Memory B cell (primary cell): Measurements from ENCODE around the gene AHI1.

Source experiments
- ATAC-seq: fragments of 150-1000 bp; cut with Tn5 transposase; 2 replicates; pipeline ENCODE4 v1.10.0; 2021; ENCODE audit warnings: low read depth, mild to moderate bottlenecking, moderate library complexity
- DNase-seq, 2 donors: peaks; one replicate each; pipeline ENCODE4 v3.0.0; 2022; ENCODE audit warnings: low spot score in 2 of 2
- H3K27ac Mint-ChIP-seq: one replicate; pipeline ENCODE4 v1.8.0; 2022; ENCODE audit warnings: mild to moderate bottlenecking, moderate library complexity, mixed read lengths
- H3K27me3 Mint-ChIP-seq: one replicate; pipeline ENCODE4 v1.8.0; 2022; ENCODE audit warnings: mixed read lengths
- H3K36me3 Mint-ChIP-seq: one replicate; pipeline ENCODE4 v1.8.0; 2022; ENCODE audit warnings: mild to moderate bottlenecking, mixed read lengths
- H3K4me1 Mint-ChIP-seq: one replicate; pipeline ENCODE4 v1.8.0; 2022; ENCODE audit warnings: mixed read lengths
- H3K4me3 Mint-ChIP-seq: one replicate; pipeline ENCODE4 v1.8.0; 2022; ENCODE audit warnings: mild to moderate bottlenecking, moderate library complexity, mixed read lengths
- H3K9me3 Mint-ChIP-seq: one replicate; pipeline ENCODE4 v1.8.0; 2022; ENCODE audit warnings: mixed read lengths

The AHI1 gene

DNA sequence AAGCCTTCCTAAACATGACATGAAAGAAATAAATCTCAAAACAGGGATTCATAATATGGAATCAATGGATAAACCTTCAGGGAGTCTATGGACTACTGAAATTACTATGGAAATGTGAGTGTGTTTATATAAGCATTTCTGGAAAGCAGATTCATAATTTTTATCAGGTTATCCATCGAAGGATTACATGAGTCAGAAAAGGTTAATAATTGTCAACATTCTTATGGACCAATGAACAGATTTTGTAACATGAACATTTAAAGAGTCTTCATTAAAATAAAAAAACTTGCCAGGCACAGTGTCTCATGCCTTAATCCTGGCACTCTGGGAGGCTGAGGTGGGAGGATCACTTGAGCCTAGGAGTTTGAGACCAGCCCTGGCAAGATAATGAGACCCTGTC, 84.8 kb downstream of the AHI1 start:
- H3K9me3 Mint-ChIP-seq: no peaks in the 10 kb centered on the region
- no peaks in the 10 kb centered on the region for H3K36me3 Mint-ChIP-seq
- ATAC-seq (no peak), DNase-seq (no peak)
- H3K27ac Mint-ChIP-seq: no peak overlapping the region
- no peaks in the 10 kb centered on the region for H3K4me1 Mint-ChIP-seq
- no peak overlapping the region for H3K4me3 Mint-ChIP-seq
- no peaks in the 10 kb centered on the region for H3K27me3 Mint-ChIP-seq

DNA sequence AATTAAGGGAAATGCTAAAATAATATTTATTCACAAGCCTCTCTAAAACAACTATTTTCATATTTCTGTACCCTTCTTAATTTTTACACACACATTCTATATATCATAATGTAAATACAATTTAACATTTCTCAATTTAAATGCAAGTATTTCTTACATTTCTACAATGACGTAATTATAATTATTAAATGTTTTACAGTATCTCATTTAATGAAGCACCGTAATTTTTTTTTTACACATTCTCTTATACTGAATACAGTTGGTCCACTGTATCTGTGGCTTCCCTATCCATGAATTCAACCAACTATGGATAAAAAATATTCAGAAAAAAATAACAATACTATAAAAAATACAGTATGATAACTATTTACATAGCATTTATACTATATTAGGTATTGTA, 85.7 kb downstream of the AHI1 start:
- no peak for DNase-seq
- Mint-ChIP-seq H3K4me1 (no peaks in the 10 kb centered on the region), H3K4me3 (no peak overlapping the region), H3K27me3 (no peaks in the 10 kb centered on the region), H3K36me3 (no peaks in the 10 kb centered on the region), H3K27ac (no peak overlapping the region), H3K9me3 (no peaks in the 10 kb centered on the region)
- ATAC-seq: no peak

DNA sequence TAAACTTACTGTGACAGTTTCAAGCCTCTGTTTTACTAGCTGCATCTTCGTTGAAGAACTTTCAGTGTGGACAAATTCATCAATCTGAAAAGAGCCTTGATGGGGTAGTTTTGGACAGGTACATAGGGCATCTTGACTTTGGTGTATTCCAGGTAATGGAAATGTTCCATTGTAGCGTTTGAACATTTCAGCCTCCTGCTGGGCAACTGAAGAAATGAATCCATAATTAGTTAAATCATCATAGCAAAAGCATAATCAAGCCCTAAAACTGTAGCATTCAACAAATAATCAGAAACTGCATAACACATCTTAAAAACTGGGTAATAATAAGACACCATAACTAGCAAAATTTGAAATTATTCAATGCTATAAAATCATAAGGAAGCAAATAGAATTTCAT, 86.2 kb downstream of the AHI1 start:
- no peak overlapping the region for H3K27ac Mint-ChIP-seq
- no peak overlapping the region for H3K4me3 Mint-ChIP-seq
- ATAC-seq (no peak), DNase-seq (no peak)
- H3K9me3 Mint-ChIP-seq: no peaks in the 10 kb centered on the region
- no peaks in the 10 kb centered on the region for H3K27me3 Mint-ChIP-seq
- H3K36me3 Mint-ChIP-seq: no peaks in the 10 kb centered on the region
- H3K4me1 Mint-ChIP-seq: no peaks in the 10 kb centered on the region

DNA sequence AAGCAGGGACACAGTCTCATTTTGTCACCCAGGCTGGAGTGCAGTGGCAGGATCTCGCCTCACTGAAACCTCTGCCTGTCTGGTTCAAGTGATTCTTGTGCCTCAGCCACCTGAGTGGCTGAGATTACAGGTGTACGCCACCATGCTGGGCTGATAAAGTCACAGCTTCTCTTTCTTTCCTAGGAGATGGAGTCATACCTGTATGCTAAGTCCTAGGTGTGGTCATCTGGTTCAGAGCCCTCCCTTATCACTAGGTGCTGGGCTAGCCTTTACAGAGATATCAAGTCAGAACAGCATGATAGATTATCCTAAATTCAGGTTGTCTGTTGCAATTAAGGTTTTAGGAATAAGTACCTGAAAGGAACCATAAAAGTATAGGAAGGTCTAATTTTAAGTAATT, 86.7 kb downstream of the AHI1 start:
- H3K4me1 Mint-ChIP-seq: no peaks in the 10 kb centered on the region
- H3K27ac Mint-ChIP-seq: no peak overlapping the region
- H3K9me3 Mint-ChIP-seq: no peaks in the 10 kb centered on the region
- H3K4me3 Mint-ChIP-seq: no peak overlapping the region
- ATAC-seq (no peak), DNase-seq (no peak)
- no peaks in the 10 kb centered on the region for H3K36me3 Mint-ChIP-seq
- no peaks in the 10 kb centered on the region for H3K27me3 Mint-ChIP-seq

DNA sequence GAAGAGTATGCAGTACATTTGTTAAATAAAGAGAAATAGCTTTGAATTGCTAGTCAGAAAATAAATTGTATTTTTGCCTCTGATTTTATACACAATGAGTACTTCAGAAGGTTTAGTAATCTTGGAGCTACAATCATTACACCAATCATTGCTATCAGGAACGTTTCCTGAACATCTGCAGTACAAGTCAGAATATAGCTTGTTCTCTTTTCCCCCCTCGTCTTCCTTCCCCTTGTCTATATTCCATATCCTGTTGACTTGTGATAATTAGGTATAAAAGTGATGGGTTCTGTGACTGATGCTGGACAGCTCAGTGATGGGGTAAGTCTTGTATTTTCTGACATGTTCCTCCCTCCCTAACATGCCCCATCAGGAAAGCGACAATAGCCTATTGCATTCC, 94.0 kb downstream of the AHI1 start:
- no peak for DNase-seq
- no peak overlapping the region for H3K4me3 Mint-ChIP-seq
- H3K36me3 Mint-ChIP-seq: peaks cover 6% of the 10 kb centered on the region
- no peak for ATAC-seq
- no peaks in the 10 kb centered on the region for H3K4me1 Mint-ChIP-seq
- no peaks in the 10 kb centered on the region for H3K27me3 Mint-ChIP-seq
- H3K9me3 Mint-ChIP-seq: no peaks in the 10 kb centered on the region
- no peak overlapping the region for H3K27ac Mint-ChIP-seq

DNA sequence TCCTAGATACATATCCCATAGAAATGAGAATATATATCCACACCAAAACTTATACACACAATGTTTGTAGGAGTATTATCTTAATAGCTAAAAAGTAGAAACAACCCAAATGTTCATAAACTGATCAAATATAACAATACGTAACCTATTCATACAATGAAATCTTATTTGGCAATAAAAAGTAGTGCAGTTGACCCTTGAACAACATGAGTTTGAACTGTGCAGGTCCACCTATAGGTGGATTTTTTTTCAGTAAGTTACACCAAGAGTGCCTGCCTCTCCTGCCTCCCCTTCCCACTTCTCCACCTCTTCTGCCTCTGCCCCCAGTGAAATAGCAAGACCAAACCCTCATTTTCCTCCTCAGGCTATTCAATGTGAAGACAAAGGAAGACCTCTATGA, 95.2 kb downstream of the AHI1 start:
- Mint-ChIP-seq H3K4me1 (no peaks in the 10 kb centered on the region), H3K27ac (no peak overlapping the region), H3K36me3 (peaks cover 6% of the 10 kb centered on the region), H3K27me3 (no peaks in the 10 kb centered on the region), H3K9me3 (no peaks in the 10 kb centered on the region), H3K4me3 (no peak overlapping the region)
- DNase-seq: no peak
- ATAC-seq: no peak

DNA sequence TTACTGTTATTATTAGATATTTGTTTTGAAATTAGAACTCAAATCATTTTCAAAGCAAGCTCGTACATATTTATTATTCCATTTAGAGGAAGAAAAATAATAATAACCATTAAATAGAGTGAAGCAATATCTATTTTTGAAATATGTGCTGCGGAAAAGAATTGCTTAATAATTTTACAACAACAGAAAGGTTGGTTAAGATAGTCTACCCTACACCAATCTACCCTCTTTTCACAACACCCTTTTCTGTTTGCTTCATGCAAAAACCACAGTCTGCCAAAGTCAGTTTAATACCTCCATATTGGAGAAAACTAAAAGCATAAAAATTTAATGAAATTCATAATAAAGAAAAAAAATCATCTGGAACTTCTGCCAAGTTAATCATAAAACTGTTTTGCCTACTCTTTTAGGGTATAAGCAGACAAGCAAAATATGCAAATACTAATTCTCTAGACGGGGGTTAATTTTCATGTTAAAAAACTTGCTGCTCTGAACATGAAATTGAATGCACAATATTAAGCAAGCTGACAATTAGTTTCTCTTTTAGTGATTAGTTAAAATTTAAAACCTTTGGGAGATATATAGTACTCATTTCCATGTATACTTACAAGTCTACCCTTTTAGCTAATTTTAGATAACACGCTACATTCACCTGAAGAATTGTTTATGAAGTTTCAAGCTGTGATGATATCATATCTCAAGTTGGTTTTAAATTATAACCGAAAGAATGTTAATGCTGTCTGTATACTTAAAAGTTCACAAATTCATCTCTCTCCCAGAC, 100.2 kb downstream of the AHI1 start:
- H3K27ac Mint-ChIP-seq: no peak overlapping the region
- H3K36me3 Mint-ChIP-seq: peaks cover 6% of the 10 kb centered on the region
- H3K27me3 Mint-ChIP-seq: no peaks in the 10 kb centered on the region
- DNase-seq (no peak), ATAC-seq (no peak)
- H3K4me1 Mint-ChIP-seq: no peaks in the 10 kb centered on the region
- no peaks in the 10 kb centered on the region for H3K9me3 Mint-ChIP-seq
- H3K4me3 Mint-ChIP-seq: no peak overlapping the region

DNA sequence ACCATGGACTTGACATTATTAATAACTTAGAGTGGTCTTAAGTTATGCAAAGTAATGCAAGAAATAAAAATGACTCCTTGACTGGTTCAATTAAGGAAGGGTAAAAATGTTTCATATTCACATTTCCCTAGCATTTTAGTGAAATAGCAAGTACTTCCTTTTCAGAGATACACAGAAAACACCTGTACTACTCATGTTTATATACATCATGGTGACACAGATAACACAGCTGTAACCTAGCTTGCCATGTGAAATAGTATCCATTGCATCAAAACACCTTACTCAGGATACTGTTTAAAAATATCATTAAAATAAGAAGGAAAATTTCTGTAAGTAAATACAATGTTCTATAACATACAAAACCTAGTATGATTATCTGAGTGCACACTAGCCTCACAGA, 102.4 kb downstream of the AHI1 start:
- Mint-ChIP-seq H3K36me3 (peaks cover 5% of the 10 kb centered on the region), H3K27me3 (no peaks in the 10 kb centered on the region), H3K4me3 (no peak overlapping the region), H3K4me1 (no peaks in the 10 kb centered on the region), H3K9me3 (no peaks in the 10 kb centered on the region), H3K27ac (no peak overlapping the region)
- no peak for ATAC-seq
- DNase-seq: no peak

DNA sequence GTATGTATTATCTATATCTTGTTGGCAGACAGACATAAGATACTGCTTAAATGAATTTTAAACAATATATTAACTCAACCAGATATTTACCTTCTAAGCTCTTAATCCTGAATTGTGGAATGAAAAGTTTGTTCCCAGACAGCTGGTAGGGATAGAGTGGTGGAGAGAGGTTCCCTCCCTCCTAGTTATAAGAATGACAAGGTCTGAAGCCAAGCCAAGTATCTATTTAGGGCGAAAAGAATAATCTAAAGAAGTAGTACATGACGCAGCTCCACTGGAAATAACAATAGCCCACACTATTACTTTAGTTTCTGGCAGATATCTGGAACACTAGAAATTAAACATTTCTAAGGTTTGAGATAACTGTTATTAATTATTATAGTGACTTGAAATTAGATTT, 104.3 kb downstream of the AHI1 start:
- Mint-ChIP-seq H3K36me3 (peaks cover 2% of the 10 kb centered on the region), H3K27ac (no peak overlapping the region), H3K4me1 (no peaks in the 10 kb centered on the region), H3K9me3 (no peaks in the 10 kb centered on the region), H3K27me3 (no peaks in the 10 kb centered on the region), H3K4me3 (no peak overlapping the region)
- no peak for ATAC-seq
- DNase-seq: no peak

DNA sequence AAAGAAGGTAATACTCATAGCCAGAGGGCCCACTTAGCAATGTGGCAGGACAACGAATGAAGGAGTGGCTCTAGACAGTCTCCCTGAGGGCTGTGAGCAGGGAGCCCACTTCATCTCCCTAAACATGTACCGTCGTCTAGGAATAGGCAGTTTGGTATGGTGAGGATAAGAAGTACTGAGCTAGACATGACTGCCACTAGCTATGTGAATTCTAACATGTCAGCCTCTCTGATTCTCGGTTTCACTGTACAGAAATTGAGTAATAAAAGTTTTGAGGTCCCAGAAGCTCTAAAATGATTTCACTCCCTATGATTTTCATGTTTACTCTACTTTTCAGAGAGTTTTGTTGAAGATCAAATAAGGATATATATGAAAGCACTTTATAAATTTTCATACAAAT, 107.1 kb downstream of the AHI1 start:
- peaks cover 2% of the 10 kb centered on the region for H3K36me3 Mint-ChIP-seq
- H3K9me3 Mint-ChIP-seq: no peaks in the 10 kb centered on the region
- ATAC-seq (no peak), DNase-seq (no peak)
- H3K4me3 Mint-ChIP-seq: no peak overlapping the region
- H3K27ac Mint-ChIP-seq: no peak overlapping the region
- H3K27me3 Mint-ChIP-seq: no peaks in the 10 kb centered on the region
- H3K4me1 Mint-ChIP-seq: no peaks in the 10 kb centered on the region

DNA sequence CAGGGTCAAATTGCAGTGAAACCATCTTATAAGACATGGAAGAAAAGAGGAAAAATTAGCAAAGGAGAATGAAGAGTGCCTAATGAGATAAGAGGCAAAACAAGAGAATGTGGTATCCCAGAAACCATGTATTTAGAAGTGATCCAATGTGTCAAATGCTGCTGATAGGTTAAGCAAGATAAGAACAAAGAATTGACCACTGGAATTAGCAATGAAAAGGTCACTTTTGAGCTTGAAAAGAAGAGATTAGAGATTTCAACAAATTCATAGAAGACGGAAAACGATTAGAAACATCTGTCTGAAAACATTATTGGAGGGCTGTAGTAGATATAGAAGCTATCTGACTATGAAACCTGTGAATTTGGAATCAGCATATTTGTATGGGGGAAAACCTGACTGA, 112.2 kb downstream of the AHI1 start:
- Mint-ChIP-seq H3K36me3 (no peaks in the 10 kb centered on the region), H3K27me3 (no peaks in the 10 kb centered on the region), H3K4me3 (no peak overlapping the region), H3K27ac (no peak overlapping the region), H3K4me1 (no peaks in the 10 kb centered on the region), H3K9me3 (no peaks in the 10 kb centered on the region)
- DNase-seq (no peak), ATAC-seq (no peak)

DNA sequence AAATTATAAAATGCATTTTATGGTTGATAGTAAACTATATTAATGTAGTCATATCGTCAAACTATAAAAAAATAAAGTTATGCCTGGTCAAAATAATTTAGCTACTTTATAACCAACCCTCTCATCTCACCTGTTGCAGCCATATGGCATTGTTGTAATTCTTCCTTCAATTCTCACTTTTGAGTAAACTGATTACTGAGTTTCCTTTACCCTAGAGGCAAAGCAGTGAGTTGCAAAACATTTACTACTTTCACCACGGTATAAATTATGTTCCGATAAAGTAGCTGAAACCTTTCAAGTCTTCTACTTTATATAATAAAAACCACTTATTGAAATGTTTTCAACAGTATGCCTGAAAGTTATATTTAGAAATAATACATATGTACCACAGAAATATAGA, 113.8 kb downstream of the AHI1 start:
- Mint-ChIP-seq H3K4me1 (no peaks in the 10 kb centered on the region), H3K9me3 (no peaks in the 10 kb centered on the region), H3K27me3 (no peaks in the 10 kb centered on the region), H3K36me3 (no peaks in the 10 kb centered on the region), H3K4me3 (no peak overlapping the region), H3K27ac (no peak overlapping the region)
- ATAC-seq: no peak
- DNase-seq: no peak

DNA sequence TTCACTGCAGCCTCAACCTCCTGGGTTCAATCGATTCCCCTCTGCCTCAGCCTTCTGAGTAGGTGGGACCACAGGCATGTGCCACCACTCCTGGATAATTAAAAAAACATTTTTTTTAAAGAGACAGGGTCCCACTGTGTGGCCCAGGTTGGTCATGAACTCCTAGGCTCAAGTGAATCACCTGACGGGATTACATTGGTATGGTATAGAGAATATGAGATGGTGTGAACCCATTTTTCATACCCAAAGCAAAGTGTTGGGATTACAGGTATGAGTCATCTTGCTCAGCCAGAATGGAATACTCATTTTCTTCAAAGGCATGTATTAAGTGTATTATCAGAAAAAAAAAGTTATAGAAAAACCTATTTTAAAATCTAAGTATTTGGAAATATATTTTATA, 114.2 kb downstream of the AHI1 start:
- ATAC-seq (no peak), DNase-seq (no peak)
- H3K4me3 Mint-ChIP-seq: no peak overlapping the region
- H3K36me3 Mint-ChIP-seq: no peaks in the 10 kb centered on the region
- no peaks in the 10 kb centered on the region for H3K9me3 Mint-ChIP-seq
- no peaks in the 10 kb centered on the region for H3K4me1 Mint-ChIP-seq
- no peaks in the 10 kb centered on the region for H3K27me3 Mint-ChIP-seq
- H3K27ac Mint-ChIP-seq: no peak overlapping the region

DNA sequence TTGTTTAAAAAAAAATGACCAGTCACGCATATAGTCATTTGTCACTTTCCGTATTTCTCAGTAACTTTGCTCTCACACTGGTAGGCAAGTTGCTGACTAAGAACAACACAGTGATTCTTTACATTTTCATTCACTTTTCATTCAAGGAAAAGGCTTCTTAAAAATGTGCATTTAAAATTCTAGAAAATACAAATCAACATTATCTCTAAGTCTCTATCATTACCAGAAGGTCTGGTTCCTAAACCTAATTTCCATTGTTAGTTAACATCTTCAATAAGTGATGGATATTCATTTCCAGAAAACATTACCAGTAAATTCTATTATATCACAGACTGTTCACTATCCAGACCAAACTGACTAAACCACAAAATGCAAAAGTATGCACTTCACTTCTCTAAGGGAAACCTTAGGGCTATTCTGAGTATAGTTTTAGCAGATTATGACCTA, 115.3 kb downstream of the AHI1 start:
- Mint-ChIP-seq H3K4me3 (no peak overlapping the region), H3K36me3 (no peaks in the 10 kb centered on the region), H3K4me1 (no peaks in the 10 kb centered on the region), H3K9me3 (no peaks in the 10 kb centered on the region), H3K27me3 (no peaks in the 10 kb centered on the region), H3K27ac (no peak overlapping the region)
- no peak for DNase-seq
- no peak for ATAC-seq

DNA sequence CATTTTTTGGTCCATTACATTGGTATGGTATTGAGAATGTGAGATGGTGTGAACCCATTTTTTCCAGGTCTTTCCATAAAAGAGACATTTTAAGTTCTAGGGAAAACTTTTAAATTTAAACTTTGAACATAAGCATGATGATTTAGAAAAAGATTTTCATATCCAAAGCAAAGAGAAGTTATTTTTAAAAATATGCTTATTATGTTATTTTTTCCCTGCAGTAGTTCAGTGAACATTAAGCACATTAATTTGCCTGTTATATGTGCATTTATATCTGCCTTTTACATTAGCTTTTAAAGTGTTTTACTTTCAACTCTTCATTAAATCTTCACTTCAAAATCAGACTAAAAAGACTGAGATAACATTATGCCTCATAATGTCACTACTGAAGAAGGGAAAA, 116.7 kb downstream of the AHI1 start:
- no peaks in the 10 kb centered on the region for H3K36me3 Mint-ChIP-seq
- no peak for ATAC-seq
- no peak overlapping the region for H3K27ac Mint-ChIP-seq
- no peak overlapping the region for H3K4me3 Mint-ChIP-seq
- no peak for DNase-seq
- H3K4me1 Mint-ChIP-seq: no peaks in the 10 kb centered on the region
- no peaks in the 10 kb centered on the region for H3K27me3 Mint-ChIP-seq
- no peaks in the 10 kb centered on the region for H3K9me3 Mint-ChIP-seq
